K562 treated with DMSO at 1 percent for 12 hours (cell line): ENCODE measurements around the gene NOPCHAP1. TPM values are rescaled to one million over a fixed set of nuclear protein-coding genes. Genes with fewer than 3 reads are reported as not detected.

Experiments used
- total RNA-seq: library from RNA; unstranded; fragments of 300-600 nt; gene quantifications from 2 replicates; pipeline ENCODE4 v1.2.3, GENCODE V29; 2022; ENCODE audit not compliant: insufficient read depth

The NOPCHAP1 gene, protein sequence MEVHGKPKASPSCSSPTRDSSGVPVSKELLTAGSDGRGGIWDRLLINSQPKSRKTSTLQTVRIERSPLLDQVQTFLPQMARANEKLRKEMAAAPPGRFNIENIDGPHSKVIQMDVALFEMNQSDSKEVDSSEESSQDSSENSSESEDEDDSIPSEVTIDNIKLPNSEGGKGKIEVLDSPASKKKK
- 5.4 and 10.5 TPM in 2 replicates for total RNA-seq

GRCh38 chr12:104986022-104986941 lies at the start of gene NOPCHAP1:
NOPCHAP1 (plus strand) TSS chr12:104986316; CDS start chr12:104986353, 37 bp downstream.

DNA sequence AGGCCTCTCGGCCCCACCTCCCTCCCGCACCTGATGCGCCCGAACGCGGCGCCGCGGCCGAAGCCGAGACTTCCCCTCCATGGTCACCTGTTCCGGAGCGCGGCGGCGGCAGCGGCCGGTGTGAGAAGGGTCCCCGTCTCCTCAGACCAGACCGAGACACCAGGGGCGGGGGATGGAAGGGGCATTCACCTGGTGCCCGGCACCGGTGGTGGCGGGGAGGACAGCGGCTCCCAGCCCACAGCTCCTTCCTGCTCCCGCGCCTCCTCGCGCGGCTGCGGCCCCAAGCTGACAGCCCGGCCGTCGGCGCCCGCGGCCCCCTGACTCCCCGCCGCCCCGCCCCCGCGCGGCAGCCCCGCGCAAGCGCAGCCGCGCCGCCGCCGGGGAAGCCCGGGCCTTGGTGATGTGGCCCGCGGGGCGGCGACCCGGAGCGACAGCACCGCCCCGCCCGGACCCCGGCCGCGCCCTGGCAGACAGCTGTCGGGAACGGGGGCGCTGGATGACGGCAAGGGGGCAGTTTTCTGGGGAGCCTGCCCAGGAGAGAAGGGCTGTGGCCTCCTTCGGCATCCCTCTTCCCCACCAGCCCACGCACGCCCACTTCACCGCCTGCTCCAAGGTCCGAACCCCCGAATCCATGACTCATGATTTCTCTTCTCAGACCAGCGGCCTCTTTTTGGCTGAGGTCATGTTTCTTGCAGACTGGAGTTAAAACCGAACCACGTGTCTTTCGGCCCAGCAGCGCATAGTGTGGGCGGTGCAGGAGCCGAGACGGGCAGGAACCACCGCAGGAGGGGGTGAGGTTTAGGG lies 27.9 kb upstream of the NOPCHAP1 start, which contains the start of gene SLC41A2:
Gene SLC41A2 (minus strand): TSS at position 290 of the 804 bp plus-strand sequence. CDS start 29,763 bp downstream, outside the sequence.

Other genes starting within 250 kb of the NOPCHAP1 start
- 0.17 and 10.6 TPM in 2 replicates for gene SLC41A2, start 28.0 kb upstream of the NOPCHAP1 start, total RNA-seq
- 3.5 and 19.1 TPM in 2 replicates for gene ALDH1L2, start 98.1 kb downstream of the NOPCHAP1 start, total RNA-seq
- 15.1 and 20.1 TPM in 2 replicates for gene WASHC4, start 121.4 kb downstream of the NOPCHAP1 start, total RNA-seq
- 3.8 and 7.4 TPM in 2 replicates for gene APPL2, start 249.9 kb downstream of the NOPCHAP1 start, total RNA-seq